Epithelial cell of esophagus (primary cell): ENCODE measurements around the gene HPSE2.

ENCODE experiments used
- DNase-seq: peaks from one replicate; pipeline ENCODE4 v3.0.0; 2010; ENCODE audit warnings: low read depth
- H3K4me3 ChIP-seq: 2 replicates; pipeline ENCODE4 v1.5.1; 2011; ENCODE audit warnings: mild to moderate bottlenecking, low read length, control low read depth
- CTCF ChIP-seq: IDR thresholded peaks from 2 replicates; pipeline ENCODE4 v1.5.1; 2011; ENCODE audit warnings: low read depth, mild to moderate bottlenecking, low read length, control low read depth, inconsistent platforms; ENCODE audit not compliant: insufficient read depth; ENCODE audit errors: missing control alignments

The HPSE2 gene

GRCh38 chr10:98861962-98862361 is 373.7 kb downstream of the HPSE2 start:
- TF ChIP-seq CTCF, result no peak
- H3K4me3 ChIP-seq, result no peak overlapping the region
- no peak for DNase-seq

- peak; percentile 17 for DNase-seq
- no peak overlapping the region for H3K4me3 ChIP-seq
- TF ChIP-seq CTCF, result no peak
Measured at GRCh38 chr10:98858525-98858924, 377.1 kb downstream of the HPSE2 start.

GRCh38 chr10:98855403-98856189 is 380.1 kb downstream of the HPSE2 start:
- no peak for TF ChIP-seq CTCF
- H3K4me3 ChIP-seq, result no peak overlapping the region
- DNase-seq, result no peak

GRCh38 chr10:98852686-98853085 is 383.0 kb downstream of the HPSE2 start:
- no peak overlapping the region for H3K4me3 ChIP-seq
- no peak for TF ChIP-seq CTCF
- DNase-seq, result no peak

- H3K4me3 ChIP-seq, result no peak overlapping the region
- DNase-seq, result peak; percentile 4
- no peak for TF ChIP-seq CTCF
Measured at GRCh38 chr10:98848361-98848760, 387.3 kb downstream of the HPSE2 start.

- H3K4me3 ChIP-seq, result no peak overlapping the region
- DNase-seq, result no peak
- TF ChIP-seq CTCF, result no peak
Measured at GRCh38 chr10:98846787-98847186, 388.9 kb downstream of the HPSE2 start.

- H3K4me3 ChIP-seq, result no peak overlapping the region
- no peak for DNase-seq
- no peak for TF ChIP-seq CTCF
Measured at GRCh38 chr10:98833542-98833941, 402.1 kb downstream of the HPSE2 start.
